Neural cell (in vitro differentiated cells): ENCODE data around the gene GAL3ST3.

Experiments used
- CTCF ChIP-seq: fragments of 450-650 bp; IDR thresholded peaks from 2 replicates; pipeline ENCODE4 v1.5.1; 2014; ENCODE audit warnings: antibody characterized with exemption, mild to moderate bottlenecking, moderate library complexity; ENCODE audit not compliant: poor library complexity, severe bottlenecking
- EP300 ChIP-seq: fragments of 450-650 bp; conservative IDR thresholded peaks from 2 replicates; pipeline ENCODE4 v1.6.1; 2014; ENCODE audit warnings: antibody characterized with exemption, mild to moderate bottlenecking, moderate library complexity; ENCODE audit not compliant: poor library complexity, severe bottlenecking
- EZH2 ChIP-seq: fragments of 200-600, 300-800 bp; shearing (Covaris generic), sonication (generic); IDR thresholded peaks from 2 replicates; pipeline ENCODE4 v1.6.1; 2014; ENCODE audit warnings: antibody characterized with exemption, low read length, borderline replicate concordance, mild to moderate bottlenecking; ENCODE audit not compliant: insufficient read depth, poor library complexity, severe bottlenecking
- POLR2AphosphoS5 ChIP-seq: IDR thresholded peaks from 2 replicates; pipeline ENCODE4 v1.6.1; 2012
- RAD21 ChIP-seq: fragments of 450-650 bp; conservative IDR thresholded peaks from 2 replicates; pipeline ENCODE4 v1.6.1; 2014; ENCODE audit warnings: antibody characterized with exemption, mild to moderate bottlenecking, moderate library complexity
- REST ChIP-seq: IDR thresholded peaks from 2 replicates; pipeline ENCODE4 v1.6.1; 2012; ENCODE audit warnings: borderline replicate concordance
- SMC3 ChIP-seq: fragments of 450-650 bp; conservative IDR thresholded peaks from 2 replicates; pipeline ENCODE4 v1.6.1; 2014; ENCODE audit warnings: antibody characterized with exemption, mild to moderate bottlenecking, moderate library complexity; ENCODE audit not compliant: poor library complexity
- TAF1 ChIP-seq: IDR thresholded peaks from 2 replicates; pipeline ENCODE4 v1.6.1; 2012; ENCODE audit warnings: low read depth

- TF ChIP-seq CTCF (peak; percentile 24), REST (no peak), RAD21 (no peak), SMC3 (peak; percentile 13), EZH2 (no peak), TAF1 (peak; percentile 73), POLR2AphosphoS5 (peak; percentile 93), EP300 (peak; percentile 59)
Measured at GRCh38 chr11:66051766-66052663, 3.1 kb upstream of the GAL3ST3 start, which contains the start of gene SF3B2.
